Measurements from ENCODE around the gene ALKAL2. TPM values are rescaled to one million over a fixed set of nuclear protein-coding genes. Genes with fewer than 3 reads are reported as not detected.

ALKAL2 gene
- total RNA-seq, 3 donors from 2014 or later, result 2.2 to 3.5 (median 3.0) TPM

DNA sequence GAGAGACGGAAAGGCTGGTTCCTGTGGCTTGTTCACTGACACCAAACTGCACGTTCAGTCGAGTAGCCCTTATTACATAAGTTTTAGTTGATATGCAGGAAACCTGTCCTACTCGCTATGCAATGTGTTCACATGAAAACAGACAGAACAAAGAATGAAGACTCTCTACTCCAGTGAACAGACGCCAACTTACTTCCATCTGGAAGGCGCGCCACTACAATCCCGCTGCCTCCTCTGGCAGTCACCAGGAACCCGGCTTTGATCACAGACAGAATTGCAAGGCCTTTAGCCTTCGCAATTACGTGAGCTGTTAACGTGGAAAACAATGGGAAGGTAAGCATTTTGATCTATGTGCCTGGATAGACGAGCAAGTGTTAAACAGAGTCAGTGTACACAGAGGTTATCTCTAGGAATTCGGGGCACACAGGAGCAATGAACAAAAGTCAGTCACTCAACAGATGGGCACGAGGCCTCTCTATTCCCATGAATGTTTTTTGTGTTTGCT is 38.3 kb downstream of the ALKAL2 start:
- TF ChIP-seq, protein P1, sequence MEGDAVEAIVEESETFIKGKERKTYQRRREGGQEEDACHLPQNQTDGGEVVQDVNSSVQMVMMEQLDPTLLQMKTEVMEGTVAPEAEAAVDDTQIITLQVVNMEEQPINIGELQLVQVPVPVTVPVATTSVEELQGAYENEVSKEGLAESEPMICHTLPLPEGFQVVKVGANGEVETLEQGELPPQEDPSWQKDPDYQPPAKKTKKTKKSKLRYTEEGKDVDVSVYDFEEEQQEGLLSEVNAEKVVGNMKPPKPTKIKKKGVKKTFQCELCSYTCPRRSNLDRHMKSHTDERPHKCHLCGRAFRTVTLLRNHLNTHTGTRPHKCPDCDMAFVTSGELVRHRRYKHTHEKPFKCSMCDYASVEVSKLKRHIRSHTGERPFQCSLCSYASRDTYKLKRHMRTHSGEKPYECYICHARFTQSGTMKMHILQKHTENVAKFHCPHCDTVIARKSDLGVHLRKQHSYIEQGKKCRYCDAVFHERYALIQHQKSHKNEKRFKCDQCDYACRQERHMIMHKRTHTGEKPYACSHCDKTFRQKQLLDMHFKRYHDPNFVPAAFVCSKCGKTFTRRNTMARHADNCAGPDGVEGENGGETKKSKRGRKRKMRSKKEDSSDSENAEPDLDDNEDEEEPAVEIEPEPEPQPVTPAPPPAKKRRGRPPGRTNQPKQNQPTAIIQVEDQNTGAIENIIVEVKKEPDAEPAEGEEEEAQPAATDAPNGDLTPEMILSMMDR (IDR thresholded peaks at IDR 0.05), result no peak
- no peaks in the 10 kb centered on the region for H3K4me1 ChIP-seq (ENCODE audit: low read depth)
- no peak overlapping the region for H3K4me3 ChIP-seq
- intact Hi-C loops (cut with DNase I, micrococcal nuclease), result no loop called here
- DNase-seq (no peak), ATAC-seq (no peak)
- no peaks in the 10 kb centered on the region for H3K9me3 ChIP-seq
- no peaks in the 10 kb centered on the region for H3K36me3 ChIP-seq (ENCODE audit: low read depth)

DNA sequence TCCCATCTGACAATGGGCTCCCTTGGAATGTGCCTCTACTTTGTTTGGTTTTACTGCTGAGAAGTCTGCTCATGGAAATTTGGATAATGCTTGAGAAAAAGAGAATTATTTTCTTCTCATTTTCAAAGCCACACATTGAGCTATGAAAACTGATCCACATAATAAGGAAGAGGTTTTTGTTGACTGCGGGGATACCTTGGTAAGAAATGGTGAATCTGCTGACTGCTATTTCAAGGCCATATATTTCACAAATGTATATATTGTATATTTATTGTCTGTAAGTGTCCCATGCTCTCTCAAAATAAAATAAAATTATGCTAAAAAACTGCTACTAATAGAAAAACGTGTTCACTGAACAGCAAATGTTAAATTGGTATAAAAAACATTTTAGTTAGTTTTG is 39.2 kb downstream of the ALKAL2 start:
- intact Hi-C loops (cut with DNase I, micrococcal nuclease), result no loop called here
- DNase-seq (no peak), ATAC-seq (no peak)
- TF ChIP-seq, protein P1 (IDR thresholded peaks at IDR 0.05), result no peak
- Histone ChIP-seq H3K36me3 (ENCODE audit: low read depth) (no peaks in the 10 kb centered on the region), H3K4me1 (ENCODE audit: low read depth) (no peaks in the 10 kb centered on the region), H3K4me3 (no peak overlapping the region), H3K9me3 (no peaks in the 10 kb centered on the region)

DNA sequence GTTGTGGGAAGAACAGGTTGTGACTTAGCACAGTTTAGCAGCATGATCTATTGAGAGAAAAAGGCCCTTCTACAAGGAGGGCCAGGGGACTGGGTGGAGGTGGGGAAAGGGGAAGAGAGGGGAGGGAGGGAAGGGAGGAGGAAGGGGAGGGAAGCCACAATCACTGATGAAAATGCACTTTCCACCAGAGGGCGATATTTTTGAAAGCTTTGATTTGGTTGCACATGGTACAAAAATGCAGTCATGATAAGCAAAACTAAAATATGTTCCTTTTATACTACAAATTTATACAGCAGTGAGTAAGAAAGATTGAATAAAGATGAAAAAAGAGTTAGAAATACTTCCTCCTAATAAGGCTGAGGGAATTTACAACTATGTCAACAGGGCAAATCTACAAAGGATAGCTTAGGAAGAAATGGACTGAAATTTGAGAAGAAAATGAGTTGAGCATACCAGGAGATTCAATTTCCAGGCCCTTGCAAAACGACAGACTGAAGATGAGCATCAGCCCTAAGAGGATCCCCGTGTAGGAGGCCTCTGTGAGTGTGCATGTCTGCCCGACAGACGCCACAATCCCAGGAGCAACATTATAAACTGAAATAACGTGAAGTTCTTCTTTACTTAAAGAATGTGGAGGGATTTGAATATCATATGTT is 41.3 kb downstream of the ALKAL2 start:
- Histone ChIP-seq H3K9me3 (peaks cover 4% of the 10 kb centered on the region), H3K36me3 (ENCODE audit: low read depth) (no peaks in the 10 kb centered on the region), H3K4me1 (ENCODE audit: low read depth) (no peaks in the 10 kb centered on the region), H3K4me3 (no peak overlapping the region)
- peak; percentile 54 for ATAC-seq
- intact Hi-C loops (cut with DNase I, micrococcal nuclease), result no loop called here
- DNase-seq, result peak in 1 of 3 donors; percentile 69
- TF ChIP-seq, protein P1 (IDR thresholded peaks at IDR 0.05), result peak; percentile 17

DNA sequence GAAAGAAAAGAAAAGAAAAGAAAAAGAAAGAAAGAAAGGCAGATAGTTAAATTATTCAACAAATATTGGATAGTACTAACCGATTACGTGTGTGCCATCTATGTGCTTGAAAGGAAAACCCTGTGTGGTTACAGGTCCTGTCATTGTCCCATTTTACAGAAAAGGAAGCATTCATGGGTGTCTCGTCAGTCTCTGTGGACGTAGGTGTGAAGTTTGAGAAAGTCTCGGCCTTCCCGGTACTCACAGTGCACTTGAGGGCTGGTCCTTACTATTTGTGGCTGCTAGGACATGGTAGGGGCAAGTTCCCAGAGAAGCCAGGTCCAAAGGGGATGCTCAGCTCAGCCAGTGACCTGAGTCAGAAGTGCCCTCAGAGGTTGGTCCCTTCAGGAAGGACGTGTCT is 43.3 kb downstream of the ALKAL2 start:
- TF ChIP-seq, protein P1 (IDR thresholded peaks at IDR 0.05), result no peak
- ATAC-seq (no peak), DNase-seq (no peak)
- H3K36me3 ChIP-seq (ENCODE audit: low read depth), result no peaks in the 10 kb centered on the region
- H3K4me1 ChIP-seq (ENCODE audit: low read depth), result no peaks in the 10 kb centered on the region
- H3K4me3 ChIP-seq, result no peak overlapping the region
- H3K9me3 ChIP-seq, result peaks cover 4% of the 10 kb centered on the region
- intact Hi-C loops (cut with DNase I, micrococcal nuclease), result no loop called here

DNA sequence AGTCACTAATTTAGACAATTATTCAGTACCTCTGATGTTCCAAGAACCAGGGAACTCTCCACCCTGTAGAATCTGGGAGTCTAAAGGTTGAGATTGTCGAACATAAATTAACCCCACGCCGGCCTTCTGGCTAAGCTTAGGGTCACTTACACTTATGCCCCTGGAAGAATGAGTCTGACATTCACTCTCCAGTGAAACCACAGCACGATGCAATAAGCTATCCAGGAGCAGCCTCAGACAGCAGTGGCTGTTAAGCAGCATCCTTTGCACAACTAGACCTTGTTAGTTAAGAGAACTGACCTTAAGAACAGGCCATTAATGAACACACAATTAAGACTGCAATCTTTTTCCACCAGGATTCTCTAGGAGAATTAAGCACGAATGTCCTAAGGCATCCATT is 49.0 kb downstream of the ALKAL2 start:
- no peaks in the 10 kb centered on the region for H3K36me3 ChIP-seq (ENCODE audit: low read depth)
- H3K9me3 ChIP-seq, result peaks cover 4% of the 10 kb centered on the region
- H3K4me3 ChIP-seq, result no peak overlapping the region
- intact Hi-C loops (cut with DNase I, micrococcal nuclease), result no loop called here
- TF ChIP-seq, protein P1 (IDR thresholded peaks at IDR 0.05), result no peak
- no peak for DNase-seq
- ATAC-seq, result no peak
- H3K4me1 ChIP-seq (ENCODE audit: low read depth), result no peaks in the 10 kb centered on the region
